ENCODE data around the gene CACNB1.

CACNB1 gene

GRCh38 chr17:39195568-39196160 lies 1.8 kb downstream of the CACNB1 start:
- ATAC-seq: no peak
- TF ChIP-seq ZFP3 (CRISPR knock-in tag; IDR thresholded peaks at IDR 0.05): no peak
- no peak for TF ChIP-seq CREB5 (CRISPR knock-in tag; IDR thresholded peaks at IDR 0.05; ENCODE audit: low read depth)
- no peak for TF ChIP-seq ZC3H10 (CRISPR knock-in tag; IDR thresholded peaks at IDR 0.05)
- no peak for TF ChIP-seq ARNTL (CRISPR knock-in tag; IDR thresholded peaks at IDR 0.05; ENCODE audit: borderline replicate concordance, low read depth)
- TF ChIP-seq CSDC2 (CRISPR knock-in tag; IDR thresholded peaks at IDR 0.05): no peak
- no peak for TF ChIP-seq GLIS3 (CRISPR knock-in tag; IDR thresholded peaks at IDR 0.05)
- TF ChIP-seq POU6F1 (CRISPR knock-in tag; IDR thresholded peaks at IDR 0.05; ENCODE audit: borderline replicate concordance, low read depth): no peak
- no peak for TF ChIP-seq ZFP30 (CRISPR knock-in tag; IDR thresholded peaks at IDR 0.05)

- ATAC-seq: no peak
- TF ChIP-seq ARNTL (CRISPR knock-in tag; IDR thresholded peaks at IDR 0.05; ENCODE audit: borderline replicate concordance, low read depth) (no peak), ZNF70 (CRISPR knock-in tag; IDR thresholded peaks at IDR 0.05) (no peak), CSRNP3 (CRISPR knock-in tag; IDR thresholded peaks at IDR 0.05) (no peak), CSDC2 (CRISPR knock-in tag; IDR thresholded peaks at IDR 0.05) (no peak), ISL1 (CRISPR knock-in tag; IDR thresholded peaks at IDR 0.05) (no peak), ZC3H10 (CRISPR knock-in tag; IDR thresholded peaks at IDR 0.05) (no peak)
Observed at GRCh38 chr17:39194985-39195524, 2.4 kb downstream of the CACNB1 start.

- no peak for ATAC-seq
Observed at GRCh38 chr17:39194089-39194984, 3.1 kb downstream of the CACNB1 start.

More at GRCh38 chr17:39194089-39194984, 3.1 kb downstream of the CACNB1 start:
- TF ChIP-seq PPARA (CRISPR knock-in tag; IDR thresholded peaks at IDR 0.05; ENCODE audit: borderline replicate concordance) (no peak), TSHZ2 (CRISPR knock-in tag; IDR thresholded peaks at IDR 0.05) (no peak), PATZ1 (CRISPR knock-in tag; IDR thresholded peaks at IDR 0.05; ENCODE audit: borderline replicate concordance) (no peak), ESRRG (CRISPR knock-in tag; IDR thresholded peaks at IDR 0.05) (no peak), ISL1 (CRISPR knock-in tag; IDR thresholded peaks at IDR 0.05) (no peak), RARB (CRISPR knock-in tag; IDR thresholded peaks at IDR 0.05) (no peak), GLIS3 (CRISPR knock-in tag; IDR thresholded peaks at IDR 0.05) (no peak), ZNF565 (CRISPR knock-in tag; conservative IDR thresholded peaks at IDR 0.05; ENCODE audit: low read depth) (no peak), BACH2 (CRISPR knock-in tag; IDR thresholded peaks at IDR 0.05; ENCODE audit: borderline replicate concordance) (no peak), CSDC2 (CRISPR knock-in tag; IDR thresholded peaks at IDR 0.05) (no peak), ZFP3 (CRISPR knock-in tag; IDR thresholded peaks at IDR 0.05) (no peak), ZC3H10 (CRISPR knock-in tag; IDR thresholded peaks at IDR 0.05) (no peak), TOX (CRISPR knock-in tag; IDR thresholded peaks at IDR 0.05; ENCODE audit: borderline replicate concordance) (no peak), ZFP30 (CRISPR knock-in tag; IDR thresholded peaks at IDR 0.05) (no peak), ZNF70 (CRISPR knock-in tag; IDR thresholded peaks at IDR 0.05) (no peak)

Data from SK-N-SH treated with all-trans-retinoic acid at 6 μM for 48 hours (cell line).